Measurements from ENCODE around the gene TMEM123. TPM values are rescaled to one million over a fixed set of nuclear protein-coding genes. Genes with fewer than 3 reads are reported as not detected.

Gene TMEM123, protein sequence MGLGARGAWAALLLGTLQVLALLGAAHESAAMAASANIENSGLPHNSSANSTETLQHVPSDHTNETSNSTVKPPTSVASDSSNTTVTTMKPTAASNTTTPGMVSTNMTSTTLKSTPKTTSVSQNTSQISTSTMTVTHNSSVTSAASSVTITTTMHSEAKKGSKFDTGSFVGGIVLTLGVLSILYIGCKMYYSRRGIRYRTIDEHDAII
- total RNA-seq (330 TPM), polyA plus RNA-seq (100 to 1,000 TPM; 583 to 771 (median 683) TPM)

GRCh38 chr11:102452461-102453301 lies at the start of gene TMEM123:
TMEM123 (minus strand) TSS chr11:102452765; CDS start chr11:102452623, 142 bp downstream.
- Histone ChIP-seq H3K9me3 (ENCODE audit: control insufficient read depth in 2 of 2, low read length in 2 of 2) (no peaks in the 10 kb centered on the region), H3K36me3 (ENCODE audit: control insufficient read depth, insufficient read depth, low read length) (peaks cover 11% of the 10 kb centered on the region), H3K4me1 (ENCODE audit: control insufficient read depth, insufficient read depth, low read length, poor library complexity, severe bottlenecking) (peaks cover 48% of the 10 kb centered on the region), H3K4me3 (ENCODE audit: low read depth, low read length) (peak within 1 kb of the TSS; percentile 90), H3K27me3 (ENCODE audit: control insufficient read depth, insufficient read depth, low read length) (no peaks in the 10 kb centered on the region), H3K27ac (ENCODE audit: insufficient read depth, low read length, poor library complexity, severe bottlenecking) (peak within 1 kb of the TSS; percentile 82)
- H3K4me3 Mint-ChIP-seq = peak within 1 kb of the TSS; percentile 96 to 99 (median 98)
- peak; percentile 64 to 66 for ATAC-seq (ENCODE audit: low read depth in 2 of 2)
- H3K4me1 Mint-ChIP-seq = peaks cover 34 to 70% (median 55%) of the 10 kb centered on the region in 4 donors
- peaks cover 13% of the 10 kb centered on the region for H3K36me3 Mint-ChIP-seq
- peak; percentile 84 to 97 (median 84) for DNase-seq
- no peaks in the 10 kb centered on the region for H3K9me3 Mint-ChIP-seq
- H3K27me3 Mint-ChIP-seq = no peaks in the 10 kb centered on the region
- peak within 1 kb of the TSS; percentile 98 to 100 (median 98) for H3K27ac Mint-ChIP-seq

GRCh38 chr11:102500829-102501228 lies 48.3 kb upstream of the TMEM123 start:
- peaks cover 37% of the 10 kb centered on the region for H3K27me3 Mint-ChIP-seq
- H3K4me3 Mint-ChIP-seq = no peak overlapping the region
- no peak overlapping the region for H3K27ac ChIP-seq (ENCODE audit: insufficient read depth, low read length, poor library complexity, severe bottlenecking)
- no peak overlapping the region for H3K27ac Mint-ChIP-seq
- no peaks in the 10 kb centered on the region for H3K9me3 ChIP-seq (ENCODE audit: control insufficient read depth in 2 of 2, low read length in 2 of 2)
- peaks cover 10% of the 10 kb centered on the region for H3K27me3 ChIP-seq (ENCODE audit: control insufficient read depth, insufficient read depth, low read length)
- no peak for ATAC-seq (ENCODE audit: low read depth in 2 of 2)
- H3K36me3 Mint-ChIP-seq = no peaks in the 10 kb centered on the region
- H3K36me3 ChIP-seq (ENCODE audit: control insufficient read depth, insufficient read depth, low read length) = no peaks in the 10 kb centered on the region
- H3K4me1 ChIP-seq (ENCODE audit: control insufficient read depth, insufficient read depth, low read length, poor library complexity, severe bottlenecking) = no peaks in the 10 kb centered on the region
- no peaks in the 10 kb centered on the region for H3K4me1 Mint-ChIP-seq
- DNase-seq = no peak
- no peaks in the 10 kb centered on the region for H3K9me3 Mint-ChIP-seq
- no peak overlapping the region for H3K4me3 ChIP-seq (ENCODE audit: low read depth, low read length)

- Mint-ChIP-seq H3K36me3 (no peaks in the 10 kb centered on the region), H3K4me1 (peaks cover 0 to 4% (median 2%) of the 10 kb centered on the region in 4 donors), H3K27me3 (peaks cover 45% of the 10 kb centered on the region), H3K9me3 (no peaks in the 10 kb centered on the region), H3K4me3 (no peak overlapping the region), H3K27ac (no peak overlapping the region)
- no peak for DNase-seq
- Histone ChIP-seq H3K4me3 (ENCODE audit: low read depth, low read length) (no peak overlapping the region), H3K4me1 (ENCODE audit: control insufficient read depth, insufficient read depth, low read length, poor library complexity, severe bottlenecking) (peaks cover 4% of the 10 kb centered on the region), H3K36me3 (ENCODE audit: control insufficient read depth, insufficient read depth, low read length) (no peaks in the 10 kb centered on the region), H3K27me3 (ENCODE audit: control insufficient read depth, insufficient read depth, low read length) (peaks cover 10% of the 10 kb centered on the region), H3K27ac (ENCODE audit: insufficient read depth, low read length, poor library complexity, severe bottlenecking) (no peak overlapping the region), H3K9me3 (ENCODE audit: control insufficient read depth in 2 of 2, low read length in 2 of 2) (no peaks in the 10 kb centered on the region)
- ATAC-seq (ENCODE audit: low read depth in 2 of 2) = no peak
Measured at GRCh38 chr11:102499931-102500330, 47.4 kb upstream of the TMEM123 start.

GRCh38 chr11:102499151-102499550 lies 46.6 kb upstream of the TMEM123 start:
- no peak overlapping the region for H3K4me3 Mint-ChIP-seq
- Histone ChIP-seq H3K27ac (ENCODE audit: insufficient read depth, low read length, poor library complexity, severe bottlenecking) (no peak overlapping the region), H3K9me3 (ENCODE audit: control insufficient read depth in 2 of 2, low read length in 2 of 2) (no peaks in the 10 kb centered on the region), H3K4me3 (ENCODE audit: low read depth, low read length) (no peak overlapping the region), H3K36me3 (ENCODE audit: control insufficient read depth, insufficient read depth, low read length) (no peaks in the 10 kb centered on the region), H3K27me3 (ENCODE audit: control insufficient read depth, insufficient read depth, low read length) (peaks cover 10% of the 10 kb centered on the region), H3K4me1 (ENCODE audit: control insufficient read depth, insufficient read depth, low read length, poor library complexity, severe bottlenecking) (peaks cover 4% of the 10 kb centered on the region)
- no peaks in the 10 kb centered on the region for H3K36me3 Mint-ChIP-seq
- no peak for ATAC-seq (ENCODE audit: low read depth in 2 of 2)
- no peak for DNase-seq
- H3K27ac Mint-ChIP-seq = no peak overlapping the region
- peaks cover 0 to 4% (median 2%) of the 10 kb centered on the region in 4 donors for H3K4me1 Mint-ChIP-seq
- no peaks in the 10 kb centered on the region for H3K9me3 Mint-ChIP-seq
- peaks cover 45% of the 10 kb centered on the region for H3K27me3 Mint-ChIP-seq

GRCh38 chr11:102497061-102497460 lies 44.5 kb upstream of the TMEM123 start:
- Histone ChIP-seq H3K36me3 (ENCODE audit: control insufficient read depth, insufficient read depth, low read length) (no peaks in the 10 kb centered on the region), H3K9me3 (ENCODE audit: control insufficient read depth in 2 of 2, low read length in 2 of 2) (no peaks in the 10 kb centered on the region), H3K27ac (ENCODE audit: insufficient read depth, low read length, poor library complexity, severe bottlenecking) (no peak overlapping the region), H3K27me3 (ENCODE audit: control insufficient read depth, insufficient read depth, low read length) (peaks cover 7% of the 10 kb centered on the region), H3K4me3 (ENCODE audit: low read depth, low read length) (no peak overlapping the region), H3K4me1 (ENCODE audit: control insufficient read depth, insufficient read depth, low read length, poor library complexity, severe bottlenecking) (peaks cover 4% of the 10 kb centered on the region)
- Mint-ChIP-seq H3K27me3 (peaks cover 45% of the 10 kb centered on the region), H3K36me3 (no peaks in the 10 kb centered on the region), H3K9me3 (no peaks in the 10 kb centered on the region), H3K27ac (no peak overlapping the region), H3K4me1 (peaks cover 0 to 4% (median 2%) of the 10 kb centered on the region in 4 donors), H3K4me3 (no peak overlapping the region)
- no peak for DNase-seq
- no peak for ATAC-seq (ENCODE audit: low read depth in 2 of 2)

- H3K4me1 Mint-ChIP-seq = peaks cover 0 to 4% (median 2%) of the 10 kb centered on the region in 4 donors
- Histone ChIP-seq H3K4me1 (ENCODE audit: control insufficient read depth, insufficient read depth, low read length, poor library complexity, severe bottlenecking) (peaks cover 4% of the 10 kb centered on the region), H3K36me3 (ENCODE audit: control insufficient read depth, insufficient read depth, low read length) (no peaks in the 10 kb centered on the region), H3K4me3 (ENCODE audit: low read depth, low read length) (no peak overlapping the region), H3K9me3 (ENCODE audit: control insufficient read depth in 2 of 2, low read length in 2 of 2) (no peaks in the 10 kb centered on the region), H3K27me3 (ENCODE audit: control insufficient read depth, insufficient read depth, low read length) (peaks cover 2% of the 10 kb centered on the region), H3K27ac (ENCODE audit: insufficient read depth, low read length, poor library complexity, severe bottlenecking) (no peak overlapping the region)
- ATAC-seq (ENCODE audit: low read depth in 2 of 2) = peak; percentile 58 to 71
- peak overlapping the region in 1 of 3 donors; percentile 12 for H3K27ac Mint-ChIP-seq
- H3K36me3 Mint-ChIP-seq = no peaks in the 10 kb centered on the region
- H3K27me3 Mint-ChIP-seq = peaks cover 41% of the 10 kb centered on the region
- H3K9me3 Mint-ChIP-seq = no peaks in the 10 kb centered on the region
- DNase-seq = peak; percentile 26 to 85 (median 76)
- no peak overlapping the region for H3K4me3 Mint-ChIP-seq
Measured at GRCh38 chr11:102495161-102496042, 42.8 kb upstream of the TMEM123 start.

DNA sequence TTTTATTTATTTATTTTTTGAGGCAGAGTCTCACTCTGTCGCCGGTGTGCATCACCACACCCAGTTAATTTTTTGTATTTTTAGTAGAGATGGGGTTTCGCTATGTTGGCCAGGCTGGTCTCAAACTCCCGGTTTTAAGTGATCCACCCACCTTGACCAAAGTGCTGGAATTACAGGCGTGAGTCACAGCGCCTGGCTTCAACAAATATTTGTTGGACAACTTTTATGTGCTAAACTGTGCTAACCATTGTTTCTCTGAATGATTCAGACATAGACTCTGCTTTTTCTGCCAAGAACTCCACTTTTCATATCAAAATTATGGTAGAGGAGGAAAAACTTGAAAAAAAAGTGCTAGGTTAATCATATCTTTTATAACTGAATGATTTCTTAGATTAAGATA lies 41.7 kb upstream of the TMEM123 start:
- Mint-ChIP-seq H3K36me3 (no peaks in the 10 kb centered on the region), H3K27ac (no peak overlapping the region), H3K27me3 (peaks cover 35% of the 10 kb centered on the region), H3K9me3 (no peaks in the 10 kb centered on the region), H3K4me1 (peaks cover 0 to 4% (median 2%) of the 10 kb centered on the region in 4 donors), H3K4me3 (no peak overlapping the region)
- H3K36me3 ChIP-seq (ENCODE audit: control insufficient read depth, insufficient read depth, low read length) = no peaks in the 10 kb centered on the region
- peaks cover 2% of the 10 kb centered on the region for H3K27me3 ChIP-seq (ENCODE audit: control insufficient read depth, insufficient read depth, low read length)
- peaks cover 4% of the 10 kb centered on the region for H3K4me1 ChIP-seq (ENCODE audit: control insufficient read depth, insufficient read depth, low read length, poor library complexity, severe bottlenecking)
- ATAC-seq (ENCODE audit: low read depth in 2 of 2) (no peak), DNase-seq (no peak)
- H3K4me3 ChIP-seq (ENCODE audit: low read depth, low read length) = no peak overlapping the region
- H3K27ac ChIP-seq (ENCODE audit: insufficient read depth, low read length, poor library complexity, severe bottlenecking) = no peak overlapping the region
- H3K9me3 ChIP-seq (ENCODE audit: control insufficient read depth in 2 of 2, low read length in 2 of 2) = no peaks in the 10 kb centered on the region
